Measurements from ENCODE around the gene PTPN14. TPM values are rescaled to one million over a fixed set of nuclear protein-coding genes. Genes with fewer than 3 reads are reported as not detected.

Gene PTPN14
- total and polyA plus RNA-seq, 4 donors, result 7.3 to 50.5 (median 28.2) TPM

- no peaks in the 10 kb centered on the region for H3K27me3 ChIP-seq (ENCODE audit: control insufficient read depth in 1 of 2, insufficient read depth in 2 of 2, low read length in 1 of 2)
- intact Hi-C loops (cut with DNase I), result no loop called here
- ATAC-seq (ENCODE audit: low FRiP score), result no peak
Measured at GRCh38 chr1:214557952-214558735, 6.7 kb upstream of the PTPN14 start.

GRCh38 chr1:214553142-214553710, 1.8 kb upstream of the PTPN14 start:
- Histone ChIP-seq H3K4me3 (ENCODE audit: low read length in 2 of 2) (no peak overlapping the region), H3K27ac (ENCODE audit: low read depth in 1 of 2, low read length in 2 of 2) (peak overlapping the region; percentile 58 to 61), H3K9me3 (ENCODE audit: control insufficient read depth, low read length) (no peaks in the 10 kb centered on the region), H3K27me3 (ENCODE audit: control insufficient read depth in 1 of 2, insufficient read depth in 2 of 2, low read length in 1 of 2) (no peaks in the 10 kb centered on the region), H3K4me1 (ENCODE audit: control insufficient read depth in 1 of 2, insufficient read depth in 2 of 2, low read length in 2 of 2) (no peaks in the 10 kb centered on the region), H3K36me3 (ENCODE audit: control insufficient read depth in 1 of 2, insufficient read depth in 2 of 2, low read length in 1 of 2) (no peaks in the 10 kb centered on the region)
- ATAC-seq (ENCODE audit: low FRiP score) (no peak), DNase-seq (no peak)
- 15 to 27% methylated on average over 5 of the region's 5 CpGs for WGBS, 2 donors
- intact Hi-C loops (cut with DNase I), result loop anchor here in 1 of 2 donors (5.0 kb wide), 1 partner anchor 61 kb away; no protein-coding TSS in a partner anchor

More at GRCh38 chr1:214557952-214558735, 6.7 kb upstream of the PTPN14 start:
- H3K36me3 ChIP-seq (ENCODE audit: control insufficient read depth in 1 of 2, insufficient read depth in 2 of 2, low read length in 1 of 2), result no peaks in the 10 kb centered on the region
- no peaks in the 10 kb centered on the region for H3K4me1 ChIP-seq (ENCODE audit: control insufficient read depth in 1 of 2, insufficient read depth in 2 of 2, low read length in 2 of 2)
- no peak overlapping the region for H3K4me3 ChIP-seq (ENCODE audit: low read length in 2 of 2)
- DNase-seq, result no peak
- no peaks in the 10 kb centered on the region for H3K9me3 ChIP-seq (ENCODE audit: control insufficient read depth, low read length)
- 61 to 65% methylated on average over 8 of the region's 8 CpGs for WGBS, 2 donors
- no peak overlapping the region for H3K27ac ChIP-seq (ENCODE audit: low read depth in 1 of 2, low read length in 2 of 2)

- peak overlapping the region; percentile 58 to 95 for H3K27ac ChIP-seq (ENCODE audit: low read depth in 1 of 2, low read length in 2 of 2)
- no peaks in the 10 kb centered on the region for H3K36me3 ChIP-seq (ENCODE audit: control insufficient read depth in 1 of 2, insufficient read depth in 2 of 2, low read length in 1 of 2)
- intact Hi-C loops (cut with DNase I), result loop anchor here in 1 of 2 donors (5.0 kb wide), 1 partner anchor 60 kb away; no protein-coding TSS in a partner anchor
- peak; percentile 77 for ATAC-seq (ENCODE audit: low FRiP score)
- H3K9me3 ChIP-seq (ENCODE audit: control insufficient read depth, low read length), result no peaks in the 10 kb centered on the region
- peak; percentile 76 to 87 for DNase-seq
- no peaks in the 10 kb centered on the region for H3K4me1 ChIP-seq (ENCODE audit: control insufficient read depth in 1 of 2, insufficient read depth in 2 of 2, low read length in 2 of 2)
- no peaks in the 10 kb centered on the region for H3K27me3 ChIP-seq (ENCODE audit: control insufficient read depth in 1 of 2, insufficient read depth in 2 of 2, low read length in 1 of 2)
- 0 to 1% methylated on average over 15 of the region's 15 CpGs for WGBS, 2 donors
- H3K4me3 ChIP-seq (ENCODE audit: low read length in 2 of 2), result peak overlapping the region; percentile 30 to 51
Measured at GRCh38 chr1:214552174-214552608, 789 bp upstream of the PTPN14 start.

GRCh38 chr1:214550857-214551435, 456 bp downstream of the PTPN14 start:
- intact Hi-C loops (cut with DNase I), result loop anchor here in 1 of 2 donors (5.0 kb wide), 1 partner anchor 59 kb away; no protein-coding TSS in a partner anchor
- DNase-seq (peak; percentile 63 to 87), ATAC-seq (ENCODE audit: low FRiP score) (peak; percentile 53)
- peak overlapping the region; percentile 69 to 80 for H3K4me3 ChIP-seq (ENCODE audit: low read length in 2 of 2)
- no peaks in the 10 kb centered on the region for H3K27me3 ChIP-seq (ENCODE audit: control insufficient read depth in 1 of 2, insufficient read depth in 2 of 2, low read length in 1 of 2)
- no peaks in the 10 kb centered on the region for H3K9me3 ChIP-seq (ENCODE audit: control insufficient read depth, low read length)
- H3K36me3 ChIP-seq (ENCODE audit: control insufficient read depth in 1 of 2, insufficient read depth in 2 of 2, low read length in 1 of 2), result no peaks in the 10 kb centered on the region
- H3K27ac ChIP-seq (ENCODE audit: low read depth in 1 of 2, low read length in 2 of 2), result peak overlapping the region; percentile 94 to 98
- H3K4me1 ChIP-seq (ENCODE audit: control insufficient read depth in 1 of 2, insufficient read depth in 2 of 2, low read length in 2 of 2), result no peaks in the 10 kb centered on the region
- 0 to 1% methylated on average over 56 to 57 of the region's 57 CpGs for WGBS, 2 donors

GRCh38 chr1:214550013-214550856, 1.2 kb downstream of the PTPN14 start:
- H3K9me3 ChIP-seq (ENCODE audit: control insufficient read depth, low read length), result no peaks in the 10 kb centered on the region
- peak overlapping the region; percentile 69 to 80 for H3K4me3 ChIP-seq (ENCODE audit: low read length in 2 of 2)
- intact Hi-C loops (cut with DNase I), result loop anchor here in 1 of 2 donors (5.0 kb wide), 1 partner anchor 58 kb away; no protein-coding TSS in a partner anchor
- DNase-seq, result no peak
- no peak for ATAC-seq (ENCODE audit: low FRiP score)
- peaks cover 3 to 6% of the 10 kb centered on the region in 2 donors for H3K4me1 ChIP-seq (ENCODE audit: control insufficient read depth in 1 of 2, insufficient read depth in 2 of 2, low read length in 2 of 2)
- H3K27me3 ChIP-seq (ENCODE audit: control insufficient read depth in 1 of 2, insufficient read depth in 2 of 2, low read length in 1 of 2), result no peaks in the 10 kb centered on the region
- 13 to 20% methylated on average over 24 of the region's 24 CpGs for WGBS, 2 donors
- H3K27ac ChIP-seq (ENCODE audit: low read depth in 1 of 2, low read length in 2 of 2), result peak overlapping the region in 1 of 2 donors; percentile 98
- no peaks in the 10 kb centered on the region for H3K36me3 ChIP-seq (ENCODE audit: control insufficient read depth in 1 of 2, insufficient read depth in 2 of 2, low read length in 1 of 2)

GRCh38 chr1:214549604-214550003, 1.8 kb downstream of the PTPN14 start:
- intact Hi-C loops (cut with DNase I), result loop anchor here in 1 of 2 donors (5.0 kb wide), 1 partner anchor 57 kb away; no protein-coding TSS in a partner anchor
- WGBS, 2 donors, result 53 to 67% methylated on average over 7 of the region's 7 CpGs
- Histone ChIP-seq H3K36me3 (ENCODE audit: control insufficient read depth in 1 of 2, insufficient read depth in 2 of 2, low read length in 1 of 2) (no peaks in the 10 kb centered on the region), H3K9me3 (ENCODE audit: control insufficient read depth, low read length) (no peaks in the 10 kb centered on the region), H3K27ac (ENCODE audit: low read depth in 1 of 2, low read length in 2 of 2) (peak overlapping the region in 1 of 2 donors; percentile 23), H3K4me1 (ENCODE audit: control insufficient read depth in 1 of 2, insufficient read depth in 2 of 2, low read length in 2 of 2) (peaks cover 3 to 7% of the 10 kb centered on the region in 2 donors), H3K4me3 (ENCODE audit: low read length in 2 of 2) (peak overlapping the region in 1 of 2 donors; percentile 80), H3K27me3 (ENCODE audit: control insufficient read depth in 1 of 2, insufficient read depth in 2 of 2, low read length in 1 of 2) (no peaks in the 10 kb centered on the region)
- ATAC-seq (ENCODE audit: low FRiP score), result no peak
- no peak for DNase-seq

- 12 to 15% methylated on average over 2 of the region's 2 CpGs for WGBS, 2 donors
- no peaks in the 10 kb centered on the region for H3K9me3 ChIP-seq (ENCODE audit: control insufficient read depth, low read length)
- ATAC-seq (ENCODE audit: low FRiP score) (no peak), DNase-seq (no peak)
- H3K36me3 ChIP-seq (ENCODE audit: control insufficient read depth in 1 of 2, insufficient read depth in 2 of 2, low read length in 1 of 2), result no peaks in the 10 kb centered on the region
- H3K27ac ChIP-seq (ENCODE audit: low read depth in 1 of 2, low read length in 2 of 2), result no peak overlapping the region
- peaks cover 3 to 7% of the 10 kb centered on the region in 2 donors for H3K4me1 ChIP-seq (ENCODE audit: control insufficient read depth in 1 of 2, insufficient read depth in 2 of 2, low read length in 2 of 2)
- H3K27me3 ChIP-seq (ENCODE audit: control insufficient read depth in 1 of 2, insufficient read depth in 2 of 2, low read length in 1 of 2), result no peaks in the 10 kb centered on the region
- peak overlapping the region in 1 of 2 donors; percentile 18 for H3K4me3 ChIP-seq (ENCODE audit: low read length in 2 of 2)
- intact Hi-C loops (cut with DNase I), result no loop called here
Measured at GRCh38 chr1:214548988-214549387, 2.4 kb downstream of the PTPN14 start.

GRCh38 chr1:214548271-214548670, 3.1 kb downstream of the PTPN14 start:
- intact Hi-C loops (cut with DNase I), result no loop called here
- Histone ChIP-seq H3K4me1 (ENCODE audit: control insufficient read depth in 1 of 2, insufficient read depth in 2 of 2, low read length in 2 of 2) (peaks cover 3 to 7% of the 10 kb centered on the region in 2 donors), H3K4me3 (ENCODE audit: low read length in 2 of 2) (no peak overlapping the region), H3K27me3 (ENCODE audit: control insufficient read depth in 1 of 2, insufficient read depth in 2 of 2, low read length in 1 of 2) (no peaks in the 10 kb centered on the region), H3K36me3 (ENCODE audit: control insufficient read depth in 1 of 2, insufficient read depth in 2 of 2, low read length in 1 of 2) (no peaks in the 10 kb centered on the region), H3K9me3 (ENCODE audit: control insufficient read depth, low read length) (no peaks in the 10 kb centered on the region), H3K27ac (ENCODE audit: low read depth in 1 of 2, low read length in 2 of 2) (no peak overlapping the region)
- WGBS, 2 donors, result 93 to 97% methylated on average over 4 of the region's 4 CpGs
- ATAC-seq (ENCODE audit: low FRiP score) (no peak), DNase-seq (no peak)

All from aorta (tissue), 5 donors.